Spleen (tissue), 11 donors: Measurements from ENCODE around the gene PIGR. TPM values are rescaled to one million over a fixed set of nuclear protein-coding genes. Genes with fewer than 3 reads are reported as not detected.

Source experiments
- DNase-seq: peaks from one replicate; pipeline ENCODE4 v3.0.0-alpha.2; 2020
- H3K27ac ChIP-seq, 8 donors: fragments of 200-600 bp; sonication (generic) in 7 of 8; 1 replicate in 4 of 8; 2 replicates in 4 of 8; pipeline versions ENCODE4 v1.5.0 to v1.8.0; 2016 to 2021; ENCODE audit warnings: inconsistent platforms in 4 of 8, mild to moderate bottlenecking in 4 of 8, moderate library complexity in 1 of 8
- H3K27me3 ChIP-seq, 7 donors: fragments of 200-600 bp; sonication (generic) in 6 of 7; replicated peaks in 1 of 7; 1 replicate in 4 of 7; 2 replicates in 3 of 7; pipeline versions ENCODE4 v1.5.0 to v1.8.0; 2016 to 2021; ENCODE audit warnings: inconsistent platforms in 3 of 7, mild to moderate bottlenecking in 1 of 7
- H3K36me3 ChIP-seq, 6 donors: fragments of 200-600 bp; sonication (generic) in 5 of 6; 1 replicate in 4 of 6; 2 replicates in 2 of 6; pipeline versions ENCODE4 v1.5.0 to v1.8.0; 2016 to 2021; ENCODE audit warnings: inconsistent platforms in 2 of 6
- H3K4me1 ChIP-seq, 6 donors: fragments of 200-600 bp; sonication (generic) in 5 of 6; 1 replicate in 3 of 6; 2 replicates in 3 of 6; pipeline versions ENCODE4 v1.5.0 to v1.8.0; 2016 to 2021; ENCODE audit warnings: inconsistent platforms in 3 of 6
- H3K4me3 ChIP-seq, 8 donors: fragments of 200-600 bp; sonication (generic) in 7 of 8; 1 replicate in 4 of 8; 2 replicates in 4 of 8; pipeline versions ENCODE4 v1.5.0 to v1.8.0; 2016 to 2021; ENCODE audit warnings: inconsistent platforms in 4 of 8, mild to moderate bottlenecking in 4 of 8, moderate library complexity in 2 of 8
- H3K9me3 ChIP-seq, 8 donors: fragments of 200-600 bp; sonication (generic) in 7 of 8; 1 replicate in 4 of 8; 2 replicates in 4 of 8; pipeline versions ENCODE4 v1.5.0 to v1.8.0; 2016 to 2021; ENCODE audit warnings: inconsistent platforms in 4 of 8
- POLR2A ChIP-seq, 3 donors: fragments of 450-650 bp; IDR thresholded peaks; one replicate each; pipeline ENCODE4 v1.5.1; 2017; ENCODE audit warnings: antibody characterized with exemption in 3 of 3, mild to moderate bottlenecking in 1 of 3
- POLR2AphosphoS5 ChIP-seq, 3 donors: sonication (generic); formaldehyde crosslinking; IDR thresholded peaks; one replicate each; pipeline ENCODE4 v1.5.1; 2017; ENCODE audit warnings: antibody characterized with exemption in 3 of 3
- WGBS, 5 donors: extraction: QIAGEN DNeasy Blood & Tissue Kit in 3 of 5; methylation state at CpG; one replicate each; pipeline versions ENCODE4 v1.1.5 to v1.1.7; 2013 to 2018; 5-methylcytosine and 5-hydroxymethylcytosine counted together
- intact Hi-C: fragments of 100-400 bp; cut with DNase I; formaldehyde crosslinking; loops from one replicate; pipeline ENCODE4 v1.15.0; 2023; ENCODE audit warnings: low total_unique reads
- polyA plus RNA-seq, 3 donors: library from polyadenylated mRNA; stranded (reverse); fragments of 200-250 nt; gene quantifications; one replicate each; pipeline ENCODE4 v1.2.1, GENCODE V29; 2013
- total RNA-seq, 7 donors: library from RNA; depleted of rRNA in 3 of 7; stranded (reverse); fragments of >200 nt in 3 of 7; fragmentation: NEBNext Ultra II Directional in 4 of 7; extraction: Animal tissue kit (Norgen Biotek cat#: 25700) in 4 of 7; gene quantifications; one replicate each; pipeline versions ENCODE4 v1.1.0 to v1.2.1, GENCODE V29; 2016 to 2021
- TF ChIP-seq, protein P1 (sequence below), 11 experiments: fragments of 200-600 bp in 7 of 11; fragments of 450-650 bp in 4 of 11; sonication (generic) in 4 of 11; IDR thresholded peaks in 8 of 11; conservative IDR thresholded peaks in 3 of 11; 1 replicate in 7 of 11; 2 replicates in 4 of 11; pipeline versions ENCODE4 v1.4.0 to v1.8.0; 2016 to 2021; ENCODE audit warnings: antibody characterized with exemption in 11 of 11, inconsistent platforms in 4 of 11, mild to moderate bottlenecking in 1 of 11
- donor health status: healthy with polysubstance abuse.
- donor health status: DM: no; HTN: no; CAD: no; lungs with moderate emphysema.
- donor health status: DM: no; HTN: no; CAD: no.
- donor health status: Bipolar disorder and iron deficiency.
- donor health status: healthy.
- donor health status: DM: no; HTN: no; CAD: no.
- donor health status: DM: yes; HTN: yes; CAD: no.

The PIGR gene
- total and polyA plus RNA-seq, 10 donors = 0.13 to 1.7 (median 0.89) TPM

DNA sequence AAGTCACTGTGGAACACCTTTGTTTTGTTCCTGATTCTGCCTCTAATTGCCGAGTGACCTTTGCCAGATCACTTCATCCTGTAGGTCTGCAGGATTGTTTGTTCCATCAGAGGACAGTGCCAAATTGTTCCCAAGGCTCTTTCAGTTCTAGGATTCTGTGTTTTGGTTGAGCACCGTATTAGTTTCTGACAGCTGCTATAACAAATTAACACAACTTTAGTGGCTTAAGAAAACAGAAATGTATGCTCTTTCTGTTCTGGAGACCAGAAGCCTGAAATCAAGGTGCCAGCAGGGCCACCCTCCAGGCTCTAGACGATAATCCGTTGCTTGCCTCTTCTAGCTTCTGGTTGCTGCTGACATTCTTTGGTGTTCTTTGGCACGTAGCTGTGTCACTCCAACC lies 3.4 kb upstream of the PIGR start:
- Histone ChIP-seq H3K4me1 (peaks cover 0 to 5% (median 0%) of the 10 kb centered on the region in 6 donors), H3K27me3 (no peaks in the 10 kb centered on the region), H3K4me3 (no peak overlapping the region), H3K27ac (no peak overlapping the region), H3K36me3 (no peaks in the 10 kb centered on the region), H3K9me3 (peaks cover 0 to 4% (median 0%) of the 10 kb centered on the region in 8 donors)
- TF ChIP-seq, protein P1, sequence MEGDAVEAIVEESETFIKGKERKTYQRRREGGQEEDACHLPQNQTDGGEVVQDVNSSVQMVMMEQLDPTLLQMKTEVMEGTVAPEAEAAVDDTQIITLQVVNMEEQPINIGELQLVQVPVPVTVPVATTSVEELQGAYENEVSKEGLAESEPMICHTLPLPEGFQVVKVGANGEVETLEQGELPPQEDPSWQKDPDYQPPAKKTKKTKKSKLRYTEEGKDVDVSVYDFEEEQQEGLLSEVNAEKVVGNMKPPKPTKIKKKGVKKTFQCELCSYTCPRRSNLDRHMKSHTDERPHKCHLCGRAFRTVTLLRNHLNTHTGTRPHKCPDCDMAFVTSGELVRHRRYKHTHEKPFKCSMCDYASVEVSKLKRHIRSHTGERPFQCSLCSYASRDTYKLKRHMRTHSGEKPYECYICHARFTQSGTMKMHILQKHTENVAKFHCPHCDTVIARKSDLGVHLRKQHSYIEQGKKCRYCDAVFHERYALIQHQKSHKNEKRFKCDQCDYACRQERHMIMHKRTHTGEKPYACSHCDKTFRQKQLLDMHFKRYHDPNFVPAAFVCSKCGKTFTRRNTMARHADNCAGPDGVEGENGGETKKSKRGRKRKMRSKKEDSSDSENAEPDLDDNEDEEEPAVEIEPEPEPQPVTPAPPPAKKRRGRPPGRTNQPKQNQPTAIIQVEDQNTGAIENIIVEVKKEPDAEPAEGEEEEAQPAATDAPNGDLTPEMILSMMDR (IDR thresholded peaks at IDR 0.05 in 8 of 11, conservative IDR thresholded peaks at IDR 0.05 in 3 of 11) = no peak
- no peak for TF ChIP-seq POLR2AphosphoS5 (IDR thresholded peaks at IDR 0.05)
- no peak for TF ChIP-seq POLR2A (IDR thresholded peaks at IDR 0.05)
- WGBS, 5 donors = 88 to 96% (median 94%) methylated on average over 5 of the region's 5 CpGs
- DNase-seq = no peak
- intact Hi-C loops = no loop called here

DNA sequence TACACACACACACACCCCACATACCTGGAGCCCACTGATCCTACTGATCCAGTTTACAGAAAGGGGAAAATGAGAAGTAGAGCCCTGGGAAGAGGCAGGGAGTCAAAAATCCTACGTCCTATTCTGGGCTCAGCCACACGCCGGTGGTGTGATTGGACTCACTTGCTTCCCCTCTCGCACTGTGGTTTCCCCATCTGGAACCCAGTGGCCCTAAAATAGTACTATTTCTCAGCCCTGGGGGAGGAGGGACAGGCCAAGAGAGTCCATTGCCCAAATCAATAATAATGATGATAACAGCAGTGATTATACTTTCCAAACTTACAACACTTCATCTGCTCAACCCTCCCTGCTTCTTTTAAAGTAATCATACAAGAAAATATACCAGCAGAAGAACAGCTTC lies 2.9 kb upstream of the PIGR start:
- DNase-seq = no peak

DNA sequence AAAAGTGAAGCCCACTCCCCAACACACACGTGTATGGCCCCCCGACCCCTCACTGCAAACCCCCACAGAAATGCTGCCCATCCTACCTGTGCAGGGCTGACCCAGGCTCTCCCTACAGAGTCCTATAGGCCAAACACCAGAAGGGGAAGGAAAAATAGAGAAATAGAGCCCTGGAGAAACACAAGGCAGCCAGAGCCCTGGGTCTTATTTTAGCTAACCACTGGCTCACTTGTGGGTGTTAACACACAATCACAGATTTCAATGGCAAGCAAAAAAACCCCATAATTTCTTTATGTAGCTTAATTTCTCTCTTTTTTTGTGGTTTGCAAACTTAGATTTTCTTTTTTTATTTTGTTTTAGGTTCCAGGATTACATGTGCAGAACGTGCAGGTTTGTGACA lies 989 bp upstream of the PIGR start:
- no peak for DNase-seq
- TF ChIP-seq, protein P1 (IDR thresholded peaks at IDR 0.05 in 8 of 11, conservative IDR thresholded peaks at IDR 0.05 in 3 of 11) = no peak
- TF ChIP-seq POLR2A (IDR thresholded peaks at IDR 0.05) (no peak), POLR2AphosphoS5 (IDR thresholded peaks at IDR 0.05) (no peak)
- Histone ChIP-seq H3K27ac (no peak overlapping the region), H3K27me3 (no peaks in the 10 kb centered on the region), H3K4me1 (peaks cover 0 to 5% (median 0%) of the 10 kb centered on the region in 6 donors), H3K4me3 (no peak overlapping the region), H3K9me3 (peaks cover 0 to 4% (median 0%) of the 10 kb centered on the region in 8 donors), H3K36me3 (no peaks in the 10 kb centered on the region)
- intact Hi-C loops = no loop called here
- WGBS, 5 donors = 79 to 92% (median 83%) methylated on average over 3 of the region's 3 CpGs

More for the DNA sequence above, 2.9 kb upstream of the PIGR start:
- peaks cover 0 to 5% (median 0%) of the 10 kb centered on the region in 6 donors for H3K4me1 ChIP-seq
- WGBS, 5 donors = 27 to 59% (median 36%) methylated on average over 4 of the region's 4 CpGs
- no peaks in the 10 kb centered on the region for H3K27me3 ChIP-seq
- H3K9me3 ChIP-seq = peaks cover 0 to 4% (median 0%) of the 10 kb centered on the region in 8 donors
- TF ChIP-seq, protein P1 (IDR thresholded peaks at IDR 0.05 in 8 of 11, conservative IDR thresholded peaks at IDR 0.05 in 3 of 11) = no peak
- no peak for TF ChIP-seq POLR2A (IDR thresholded peaks at IDR 0.05)
- no peak for TF ChIP-seq POLR2AphosphoS5 (IDR thresholded peaks at IDR 0.05)
- H3K4me3 ChIP-seq = no peak overlapping the region
- H3K36me3 ChIP-seq = no peaks in the 10 kb centered on the region
- H3K27ac ChIP-seq = no peak overlapping the region
- intact Hi-C loops = no loop called here

DNA sequence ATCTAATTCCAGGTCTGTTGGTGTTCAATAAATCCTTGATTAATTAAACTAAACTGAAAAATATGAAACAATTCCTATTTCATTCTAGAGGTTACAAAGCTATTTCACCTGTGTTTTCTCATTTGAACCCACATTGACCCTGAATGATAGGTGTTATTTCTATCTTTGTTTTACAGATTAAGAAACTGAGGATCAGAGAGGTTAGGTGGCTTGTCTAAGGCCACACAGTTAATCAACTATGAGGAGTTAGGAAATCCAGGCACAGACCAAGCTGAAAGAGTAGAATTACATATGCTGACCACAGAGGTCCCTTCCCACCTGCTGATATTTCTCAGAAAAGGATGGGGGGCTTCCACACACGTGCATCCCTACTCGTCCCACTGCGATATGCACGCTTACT lies 487 bp downstream of the PIGR start:
- Histone ChIP-seq H3K9me3 (peaks cover 0 to 4% (median 0%) of the 10 kb centered on the region in 8 donors), H3K4me3 (no peak overlapping the region), H3K4me1 (peaks cover 0 to 5% (median 0%) of the 10 kb centered on the region in 6 donors), H3K36me3 (no peaks in the 10 kb centered on the region), H3K27me3 (no peaks in the 10 kb centered on the region), H3K27ac (no peak overlapping the region)
- WGBS, 5 donors = 79 to 93% (median 89%) methylated on average over 4 of the region's 4 CpGs
- no peak for DNase-seq
- TF ChIP-seq POLR2AphosphoS5 (IDR thresholded peaks at IDR 0.05) = no peak
- TF ChIP-seq, protein P1 (IDR thresholded peaks at IDR 0.05 in 8 of 11, conservative IDR thresholded peaks at IDR 0.05 in 3 of 11) = no peak
- TF ChIP-seq POLR2A (IDR thresholded peaks at IDR 0.05) = no peak
- intact Hi-C loops = no loop called here
